Body of pancreas (tissue), 4 donors: ENCODE measurements around the gene ATG16L1.

Source experiments
- POLR2A ChIP-seq, 3 donors: fragments of 450-650 bp; IDR thresholded peaks; one replicate each; pipeline ENCODE4 v1.6.1; 2016; ENCODE audit warnings: antibody characterized with exemption in 3 of 3, mild to moderate bottlenecking in 2 of 3
- TF ChIP-seq, protein P1 (sequence below), 7 experiments: fragments of 450-650 bp in 4 of 7; fragments of 200-600 bp in 3 of 7; sonication (generic) in 3 of 7; IDR thresholded peaks; one replicate each; pipeline ENCODE4 v1.5.1; 2016 to 2019; ENCODE audit warnings: antibody characterized with exemption in 7 of 7

GRCh38 chr2:233255151-233255550, 3.7 kb downstream of the ATG16L1 start:
- no peak for TF ChIP-seq POLR2A (IDR thresholded peaks at IDR 0.05)
- TF ChIP-seq, protein P1, sequence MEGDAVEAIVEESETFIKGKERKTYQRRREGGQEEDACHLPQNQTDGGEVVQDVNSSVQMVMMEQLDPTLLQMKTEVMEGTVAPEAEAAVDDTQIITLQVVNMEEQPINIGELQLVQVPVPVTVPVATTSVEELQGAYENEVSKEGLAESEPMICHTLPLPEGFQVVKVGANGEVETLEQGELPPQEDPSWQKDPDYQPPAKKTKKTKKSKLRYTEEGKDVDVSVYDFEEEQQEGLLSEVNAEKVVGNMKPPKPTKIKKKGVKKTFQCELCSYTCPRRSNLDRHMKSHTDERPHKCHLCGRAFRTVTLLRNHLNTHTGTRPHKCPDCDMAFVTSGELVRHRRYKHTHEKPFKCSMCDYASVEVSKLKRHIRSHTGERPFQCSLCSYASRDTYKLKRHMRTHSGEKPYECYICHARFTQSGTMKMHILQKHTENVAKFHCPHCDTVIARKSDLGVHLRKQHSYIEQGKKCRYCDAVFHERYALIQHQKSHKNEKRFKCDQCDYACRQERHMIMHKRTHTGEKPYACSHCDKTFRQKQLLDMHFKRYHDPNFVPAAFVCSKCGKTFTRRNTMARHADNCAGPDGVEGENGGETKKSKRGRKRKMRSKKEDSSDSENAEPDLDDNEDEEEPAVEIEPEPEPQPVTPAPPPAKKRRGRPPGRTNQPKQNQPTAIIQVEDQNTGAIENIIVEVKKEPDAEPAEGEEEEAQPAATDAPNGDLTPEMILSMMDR (IDR thresholded peaks at IDR 0.05) = no peak
